HG02973 (cell line): ENCODE data around the gene DQX1.

ENCODE experiments used
- ATAC-seq: cut with Tn5 transposase; IDR thresholded peaks from one replicate; pipeline ENCODE4 v1.9.1; 2021; ENCODE audit warnings: moderate library complexity; ENCODE audit not compliant: unreplicated experiment

DQX1 gene

GRCh38 chr2:74512744-74513604, 13.1 kb downstream of the DQX1 start:
- ATAC-seq, result no peak

DNA sequence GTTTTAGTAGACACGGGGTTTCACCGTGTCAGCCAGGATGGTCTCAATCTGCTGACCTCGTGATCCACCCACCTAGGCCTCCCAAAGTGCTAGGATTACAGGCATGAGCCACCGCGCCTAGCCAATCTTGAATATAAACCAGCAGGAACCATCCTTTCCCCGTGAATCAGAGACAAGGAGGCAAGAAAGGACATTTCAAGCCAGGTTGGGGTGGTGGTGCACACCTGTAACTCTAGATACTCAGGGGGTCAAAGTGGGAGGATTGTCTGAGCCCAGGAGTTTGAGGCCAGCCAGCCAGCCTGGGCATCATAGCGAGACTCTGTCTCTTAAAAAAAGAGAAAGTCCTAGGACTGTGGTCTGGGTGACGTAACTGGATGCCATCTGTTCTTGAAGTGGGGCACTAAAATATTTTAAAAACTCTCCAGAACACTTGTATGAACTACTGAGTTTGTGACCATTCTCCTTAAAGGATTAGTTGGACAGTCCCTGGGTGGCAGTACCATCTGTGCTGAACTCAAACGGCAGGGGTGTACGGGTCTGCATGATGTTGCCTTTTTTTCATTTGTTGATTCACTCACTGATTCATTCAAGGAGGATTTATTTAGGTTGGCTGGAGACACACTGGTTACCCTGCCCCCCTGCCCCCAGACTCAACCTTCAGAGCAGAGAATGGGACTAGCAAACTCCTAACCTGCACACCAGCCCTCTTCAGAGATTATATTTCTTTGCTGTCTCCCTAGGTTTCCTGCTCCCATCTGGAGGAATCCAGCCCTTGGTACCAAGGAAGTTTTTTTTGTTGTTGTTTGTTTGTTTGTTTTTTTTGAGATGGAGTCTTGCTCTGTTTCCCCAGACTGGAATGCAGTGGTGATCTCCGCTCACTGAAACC, 14.7 kb downstream of the DQX1 start:
- ATAC-seq, result no peak

DNA sequence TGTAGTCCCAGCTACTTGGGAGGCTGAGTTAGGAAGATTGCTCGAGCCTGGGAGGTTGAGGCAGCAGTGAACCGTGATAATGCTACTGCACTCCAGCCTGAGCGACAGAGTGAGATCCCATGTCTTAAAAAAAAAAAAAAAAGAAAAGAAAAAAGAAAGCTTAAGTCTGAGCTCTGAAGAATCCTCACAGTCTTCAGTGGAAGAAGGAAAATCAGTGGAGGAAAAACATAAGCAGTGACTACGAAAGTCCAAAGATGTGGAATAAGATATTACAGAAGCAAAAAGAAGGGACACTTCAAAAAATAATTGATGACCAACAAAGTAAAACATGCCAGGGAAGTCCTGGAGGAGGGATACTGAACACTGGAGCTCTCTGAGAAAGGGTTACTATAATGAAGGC, 15.8 kb downstream of the DQX1 start:
- no peak for ATAC-seq

DNA sequence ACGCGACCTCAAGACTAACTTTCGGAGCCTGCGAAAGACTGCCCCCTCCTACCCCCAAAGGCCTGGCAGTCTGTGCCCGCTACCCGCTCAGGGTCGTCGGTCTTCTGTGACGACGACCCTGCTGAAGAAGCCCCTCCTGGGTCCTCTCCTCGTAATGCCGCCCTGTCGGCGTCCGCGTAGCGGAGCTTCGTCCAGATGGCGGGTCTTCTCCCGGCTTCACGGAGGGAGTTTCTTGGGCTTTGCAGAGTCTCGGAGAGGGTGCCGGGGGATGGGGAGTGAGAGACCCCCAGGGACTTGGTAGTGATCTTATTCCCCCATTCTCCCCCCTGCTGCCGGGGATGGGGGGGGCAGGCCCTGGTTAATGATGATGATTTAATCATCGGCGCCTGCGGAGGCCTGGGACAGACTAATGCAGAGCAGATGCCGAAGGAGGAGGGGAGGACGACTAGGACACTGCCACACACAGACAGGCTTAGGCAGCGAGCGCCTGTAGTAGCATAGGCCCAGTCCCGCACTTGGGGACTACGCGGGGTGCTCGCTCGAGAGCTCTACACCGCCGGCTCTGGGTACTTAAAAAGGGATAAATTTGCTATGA, 18.0 kb downstream of the DQX1 start:
- peak; percentile 4 for ATAC-seq

- ATAC-seq, result peak; percentile 83
Observed at GRCh38 chr2:74507145-74507925, 18.7 kb downstream of the DQX1 start, which contains the start of gene PCGF1. Gene PCGF1, minus strand, starts transcription at chr2:74507695. Its CDS starts 27 bp downstream, at chr2:74507668.

GRCh38 chr2:74505448-74506246, 20.4 kb downstream of the DQX1 start:
- no peak for ATAC-seq

GRCh38 chr2:74504591-74504990, 21.4 kb downstream of the DQX1 start:
- ATAC-seq, result no peak

GRCh38 chr2:74503506-74504475, 22.2 kb downstream of the DQX1 start:
- no peak for ATAC-seq

GRCh38 chr2:74502720-74503505, 23.1 kb downstream of the DQX1 start:
- ATAC-seq, result peak; percentile 37

DNA sequence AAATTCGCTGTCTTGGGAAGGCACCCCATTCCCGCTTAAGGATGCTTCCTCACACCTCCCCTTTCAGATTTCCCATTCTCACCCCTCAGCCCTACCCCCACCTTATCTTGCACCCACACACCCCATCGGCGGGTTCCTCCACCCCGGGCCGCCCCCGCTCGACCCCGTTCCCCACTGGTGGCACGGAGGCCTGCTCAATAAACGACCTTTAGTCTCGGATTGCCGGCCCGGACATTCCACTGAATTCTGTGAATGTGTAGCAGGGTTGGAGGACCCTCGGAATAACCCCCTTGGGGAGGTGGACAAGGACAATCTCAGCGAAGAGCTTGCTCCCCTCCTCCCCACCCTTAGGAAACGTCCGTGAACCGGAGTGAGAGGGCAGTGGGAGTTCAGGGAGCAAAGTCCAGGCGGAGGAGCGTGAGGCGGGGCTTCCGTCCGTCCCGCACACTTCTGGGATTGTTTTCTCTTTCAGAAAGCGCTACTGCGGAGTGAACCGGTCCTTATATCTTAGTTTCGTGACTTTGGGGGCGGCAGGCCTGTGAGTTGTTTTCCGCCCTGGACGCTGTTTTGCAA, 23.8 kb downstream of the DQX1 start:
- no peak for ATAC-seq

DNA sequence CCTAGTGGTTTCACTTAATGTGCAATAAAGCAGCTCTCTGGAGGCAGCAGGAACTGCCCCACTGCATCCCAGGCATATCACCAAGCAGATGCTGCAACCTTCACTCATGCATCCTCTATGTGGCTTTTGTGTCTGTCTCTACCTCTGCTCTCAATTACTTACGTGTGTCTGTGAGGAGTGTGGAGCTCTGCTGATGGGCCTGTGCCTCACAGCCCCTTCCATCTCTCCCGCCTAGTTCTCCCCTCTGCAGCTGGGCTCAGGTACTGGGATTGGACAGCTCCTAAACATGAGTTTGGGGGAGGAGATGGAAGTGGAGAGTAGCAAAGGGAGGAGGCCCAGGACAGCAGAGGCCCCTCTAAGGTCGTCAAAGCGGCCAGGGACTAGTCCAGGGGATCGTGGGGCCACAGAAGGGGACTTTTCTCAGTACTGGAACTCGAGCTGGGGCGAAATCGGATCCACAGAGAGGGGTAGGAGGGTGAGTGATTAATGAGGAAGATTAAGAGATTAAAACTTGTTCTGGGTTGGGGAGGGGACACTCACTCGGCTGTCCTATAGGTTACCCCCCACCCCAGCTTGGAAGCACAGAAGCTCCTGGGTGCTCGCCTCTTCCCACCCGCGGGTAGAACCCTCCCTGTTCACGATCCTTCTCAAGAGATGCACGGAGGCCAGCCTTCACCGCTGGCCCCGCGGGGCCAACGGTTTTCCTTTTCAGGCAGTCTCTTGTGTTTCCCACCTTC, 24.5 kb downstream of the DQX1 start:
- ATAC-seq, result no peak

GRCh38 chr2:74500578-74500946, 25.5 kb downstream of the DQX1 start:
- no peak for ATAC-seq

- no peak for ATAC-seq
Observed at GRCh38 chr2:74499940-74500577, 26.0 kb downstream of the DQX1 start.

- no peak for ATAC-seq
Observed at GRCh38 chr2:74499267-74499939, 26.6 kb downstream of the DQX1 start, which contains the start of gene LBX2. Gene LBX2, minus strand, starts transcription at chr2:74499603. Its CDS starts 66 bp downstream, at chr2:74499537.

DNA sequence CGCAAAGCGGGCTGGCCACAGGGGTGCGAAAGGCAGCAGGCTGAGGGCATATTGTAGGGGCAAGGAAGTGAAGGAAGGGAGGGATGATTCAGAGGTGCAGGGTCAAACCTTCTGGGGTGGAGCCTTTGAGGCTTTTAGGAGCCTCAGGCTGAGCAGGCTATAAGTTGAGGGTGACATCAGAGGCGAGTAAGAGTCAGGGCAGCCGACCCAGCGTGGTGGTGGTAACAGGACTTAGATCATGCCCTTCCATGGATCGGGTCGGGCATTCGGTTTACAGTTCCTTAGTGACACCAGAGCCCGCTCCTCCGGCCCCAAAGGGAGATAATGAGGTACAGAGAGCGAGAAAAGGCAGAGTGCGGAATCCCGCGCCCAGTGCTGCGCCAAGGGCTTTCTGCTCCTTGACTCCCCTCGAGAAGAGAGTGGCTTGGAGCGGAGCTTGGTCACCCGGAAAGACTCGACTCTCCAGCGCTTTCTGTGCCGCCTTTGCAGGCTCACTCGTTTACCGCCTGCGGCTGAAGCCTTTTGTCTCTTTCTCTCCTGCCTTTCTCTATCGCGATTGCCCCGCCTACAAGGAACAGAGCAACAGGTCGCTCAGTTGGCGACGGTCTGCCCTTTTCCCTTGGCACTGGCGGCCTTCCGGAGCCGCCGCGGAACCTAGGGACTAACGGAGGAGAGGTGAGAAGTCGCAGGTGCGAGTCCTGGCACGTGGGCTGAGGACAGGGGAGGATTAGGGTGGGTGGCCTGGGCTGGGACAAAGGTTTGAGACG, 27.3 kb downstream of the DQX1 start:
- ATAC-seq, result no peak
